ENCODE measurements around the gene ESYT3. TPM values are rescaled to one million over a fixed set of nuclear protein-coding genes. Genes with fewer than 3 reads are reported as not detected.
"Not testable (repeated sequence)": the region's sequence is repeated elsewhere in the genome, so short reads cannot be mapped to it uniquely, and the experiment has no call there.

Gene ESYT3
- total RNA-seq, 1 donor from 2014 or later, result not detected

GRCh38 chr3:138443091-138443490 is 8.7 kb downstream of the ESYT3 start:
- DNase-seq, result no peak

GRCh38 chr3:138443521-138444503 is 9.4 kb downstream of the ESYT3 start:
- no peak for DNase-seq

GRCh38 chr3:138445236-138445635 is 10.8 kb downstream of the ESYT3 start:
- no peak for DNase-seq

- DNase-seq, result no peak
These were observed 11.2 kb downstream of the ESYT3 start for GRCh38 chr3:138445654-138446053.

- no peak for DNase-seq
These were observed 14.2 kb downstream of the ESYT3 start for GRCh38 chr3:138448631-138449030.

GRCh38 chr3:138449490-138449889 is 15.1 kb downstream of the ESYT3 start:
- no peak for DNase-seq

- no peak for DNase-seq
These were observed 15.8 kb downstream of the ESYT3 start for GRCh38 chr3:138450181-138450580.

GRCh38 chr3:138450704-138451424 is 16.4 kb downstream of the ESYT3 start:
- DNase-seq, result no peak

- no peak for DNase-seq
These were observed 17.3 kb downstream of the ESYT3 start for GRCh38 chr3:138451595-138452162.

GRCh38 chr3:138452436-138452835 is 18.0 kb downstream of the ESYT3 start:
- peak; percentile 10 for DNase-seq

- not testable (repeated sequence) for DNase-seq
These were observed 19.5 kb downstream of the ESYT3 start for GRCh38 chr3:138453940-138454339.

- no peak for DNase-seq
These were observed 21.6 kb downstream of the ESYT3 start for GRCh38 chr3:138455801-138456716.

GRCh38 chr3:138456961-138457862 is 22.8 kb downstream of the ESYT3 start:
- no peak for DNase-seq

- DNase-seq, result no peak
These were observed 23.7 kb downstream of the ESYT3 start for GRCh38 chr3:138457863-138458735.

- DNase-seq, result no peak
These were observed 24.5 kb downstream of the ESYT3 start for GRCh38 chr3:138458774-138459499.

GRCh38 chr3:138459619-138460535 is 25.5 kb downstream of the ESYT3 start:
- DNase-seq, result no peak

GRCh38 chr3:138460536-138461205 is 26.3 kb downstream of the ESYT3 start:
- no peak for DNase-seq

- no peak for DNase-seq
These were observed 26.8 kb downstream of the ESYT3 start for GRCh38 chr3:138461246-138461645.
